Measurements from ENCODE around the gene HSPH1. TPM values are rescaled to one million over a fixed set of nuclear protein-coding genes. Genes with fewer than 3 reads are reported as not detected.

Gene HSPH1
- total RNA-seq, 1 experiment from 2014 or later, result 105 TPM

GRCh38 chr13:31105020-31105795 lies 56.5 kb downstream of the HSPH1 start:
- TF ChIP-seq CTCF (conservative IDR thresholded peaks at IDR 0.05), result no peak
- TF ChIP-seq EZH2 (IDR thresholded peaks at IDR 0.05; ENCODE audit: low read depth), result no peak
- no peak overlapping the region for H3K4me3 ChIP-seq
- POLR2A ChIA-PET (ENCODE audit: unreplicated experiment), result no interaction called here
- H3K4me1 ChIP-seq (replicated peaks; ENCODE audit: insufficient read depth), result no peaks in the 10 kb centered on the region
- intact Hi-C loops (cut with micrococcal nuclease; ENCODE audit: unreplicated experiment), result no loop called here
- peaks cover 27% of the 10 kb centered on the region for H3K27me3 ChIP-seq (ENCODE audit: insufficient read depth, low read depth)
- no peaks in the 10 kb centered on the region for H4K20me1 ChIP-seq (ENCODE audit: insufficient read depth)
- no peak overlapping the region for H2AFZ ChIP-seq
- no peaks in the 10 kb centered on the region for H3K36me3 ChIP-seq (ENCODE audit: low read depth)
- H3K27ac ChIP-seq, result no peak overlapping the region
- no peak overlapping the region for H3K4me2 ChIP-seq
- no peaks in the 10 kb centered on the region for H3F3A ChIP-seq (ENCODE audit: insufficient read depth, low read depth)
- no peak for DNase-seq
- H3K9me3 ChIP-seq (ENCODE audit: insufficient read depth, low read depth), result no peaks in the 10 kb centered on the region
- H3K9me2 ChIP-seq (ENCODE audit: insufficient read depth), result no peaks in the 10 kb centered on the region
- no peaks in the 10 kb centered on the region for H3K79me2 ChIP-seq (ENCODE audit: low read depth)
- BruUV-seq (replicated peaks), result no TSS peak
- CTCF ChIA-PET, result no interaction called here

- no peaks in the 10 kb centered on the region for H4K20me1 ChIP-seq (ENCODE audit: insufficient read depth)
- DNase-seq, result no peak
- ChIA-PET CTCF (no interaction called here), POLR2A (ENCODE audit: unreplicated experiment) (no interaction called here)
- H3K27ac ChIP-seq, result no peak overlapping the region
- H3K4me2 ChIP-seq, result no peak overlapping the region
- no peaks in the 10 kb centered on the region for H3K4me1 ChIP-seq (replicated peaks; ENCODE audit: insufficient read depth)
- H3K79me2 ChIP-seq (ENCODE audit: low read depth), result no peaks in the 10 kb centered on the region
- H3K9me3 ChIP-seq (ENCODE audit: insufficient read depth, low read depth), result no peaks in the 10 kb centered on the region
- no peaks in the 10 kb centered on the region for H3F3A ChIP-seq (ENCODE audit: insufficient read depth, low read depth)
- H3K36me3 ChIP-seq (ENCODE audit: low read depth), result no peaks in the 10 kb centered on the region
- BruUV-seq (replicated peaks), result no TSS peak
- intact Hi-C loops (cut with micrococcal nuclease; ENCODE audit: unreplicated experiment), result no loop called here
- no peak overlapping the region for H2AFZ ChIP-seq
- H3K4me3 ChIP-seq, result no peak overlapping the region
- peaks cover 38% of the 10 kb centered on the region for H3K27me3 ChIP-seq (ENCODE audit: insufficient read depth, low read depth)
- no peaks in the 10 kb centered on the region for H3K9me2 ChIP-seq (ENCODE audit: insufficient read depth)
- TF ChIP-seq CTCF (conservative IDR thresholded peaks at IDR 0.05) (no peak), EZH2 (IDR thresholded peaks at IDR 0.05; ENCODE audit: low read depth) (no peak)
Observed at GRCh38 chr13:31102905-31103304, 58.8 kb downstream of the HSPH1 start.

DNA sequence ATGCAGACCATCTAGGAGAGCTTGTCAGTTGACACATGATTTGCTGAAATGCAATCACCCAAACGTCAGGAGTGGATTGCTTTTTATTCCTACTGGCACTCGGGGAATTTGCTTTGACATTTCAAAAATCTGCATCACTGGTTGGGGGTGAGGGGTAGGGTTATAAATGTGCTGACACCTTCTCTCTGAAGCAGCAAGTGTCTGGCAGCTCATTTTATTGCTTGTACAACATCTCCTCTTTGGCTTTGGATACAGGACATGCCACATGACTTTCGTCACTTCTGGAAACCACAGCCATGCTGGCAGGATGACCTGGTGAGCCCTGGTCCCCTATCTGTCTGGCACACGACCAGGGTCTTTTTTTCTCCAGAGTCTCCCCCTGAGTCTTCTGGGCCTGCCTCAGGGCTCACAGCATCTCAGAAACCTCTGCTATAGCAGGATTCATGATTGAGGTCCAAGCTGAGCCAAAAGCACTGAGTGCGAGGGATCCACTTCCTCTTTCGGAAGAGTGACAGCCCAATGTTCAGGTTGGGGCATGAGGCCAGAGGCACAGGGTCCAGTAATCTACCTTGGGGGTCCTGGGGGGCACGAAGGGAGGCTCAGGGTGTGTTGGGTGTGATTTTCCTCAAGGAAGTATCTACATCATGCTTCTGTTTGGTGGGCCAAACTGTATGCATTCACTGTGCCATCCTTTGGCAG lies 60.1 kb downstream of the HSPH1 start:
- Histone ChIP-seq H3K4me3 (no peak overlapping the region), H3K36me3 (ENCODE audit: low read depth) (no peaks in the 10 kb centered on the region), H3K27ac (no peak overlapping the region), H2AFZ (no peak overlapping the region), H3K9me2 (ENCODE audit: insufficient read depth) (no peaks in the 10 kb centered on the region), H3K9me3 (ENCODE audit: insufficient read depth, low read depth) (no peaks in the 10 kb centered on the region), H3K79me2 (ENCODE audit: low read depth) (no peaks in the 10 kb centered on the region), H3K4me2 (no peak overlapping the region), H3K4me1 (replicated peaks; ENCODE audit: insufficient read depth) (no peaks in the 10 kb centered on the region), H4K20me1 (ENCODE audit: insufficient read depth) (no peaks in the 10 kb centered on the region), H3F3A (ENCODE audit: insufficient read depth, low read depth) (no peaks in the 10 kb centered on the region), H3K27me3 (ENCODE audit: insufficient read depth, low read depth) (peaks cover 38% of the 10 kb centered on the region)
- no peak for TF ChIP-seq EZH2 (IDR thresholded peaks at IDR 0.05; ENCODE audit: low read depth)
- no peak for TF ChIP-seq CTCF (conservative IDR thresholded peaks at IDR 0.05)
- ChIA-PET POLR2A (ENCODE audit: unreplicated experiment) (no interaction called here), CTCF (interaction anchor here (0.7 kb wide), 1 partner anchor 849 kb away, joined by 3 read pairs; no protein-coding TSS in a partner anchor)
- intact Hi-C loops (cut with micrococcal nuclease; ENCODE audit: unreplicated experiment), result no loop called here
- BruUV-seq (replicated peaks), result no TSS peak
- no peak for DNase-seq

Data from PC-9 (cell line).